CD4-positive, CD25-positive, alpha-beta regulatory T cell (primary cell): ENCODE measurements around the gene ARHGEF25. TPM values are rescaled to one million over a fixed set of nuclear protein-coding genes. Genes with fewer than 3 reads are reported as not detected.
"Not testable (repeated sequence)": the region's sequence is repeated elsewhere in the genome, so short reads cannot be mapped to it uniquely, and the experiment has no call there.

Experiments used
- ATAC-seq, 2 donors: fragments of 150-1000 bp; cut with Tn5 transposase; one replicate each; pipeline ENCODE4 v1.10.0; 2021; ENCODE audit warnings: low read depth in 2 of 2, moderate number of reproducible peaks in 2 of 2, moderate library complexity in 1 of 2
- DNase-seq, 3 donors: peaks; one replicate each; pipeline versions ENCODE4 v3.0.0 to v3.0.0-alpha.2; 2012 to 2022; ENCODE audit warnings: mixed read lengths in 1 of 3
- H3K27ac ChIP-seq: one replicate; pipeline ENCODE4 v1.7.0; 2013; ENCODE audit warnings: mild to moderate bottlenecking, low read length; ENCODE audit not compliant: insufficient read depth, poor library complexity, severe bottlenecking
- H3K27me3 ChIP-seq: one replicate; pipeline ENCODE4 v1.7.0; 2013; ENCODE audit warnings: low read length; ENCODE audit not compliant: control insufficient read depth, insufficient read depth
- H3K36me3 ChIP-seq: one replicate; pipeline ENCODE4 v1.7.0; 2013; ENCODE audit warnings: mild to moderate bottlenecking, low read length, moderate library complexity; ENCODE audit not compliant: control insufficient read depth, insufficient read depth
- H3K4me1 ChIP-seq: 2 replicates; pipeline ENCODE4 v1.7.0; 2013; ENCODE audit warnings: mild to moderate bottlenecking, low read length; ENCODE audit not compliant: insufficient read depth, control insufficient read depth, poor library complexity, severe bottlenecking
- H3K4me3 ChIP-seq: one replicate; pipeline ENCODE4 v1.7.0; 2013; ENCODE audit warnings: low read depth, mild to moderate bottlenecking, low read length, moderate library complexity
- H3K9me3 ChIP-seq, 2 experiments: 1 replicate in 1 of 2; 2 replicates in 1 of 2; pipeline ENCODE4 v1.7.0; 2013; ENCODE audit warnings: low read length in 2 of 2, mild to moderate bottlenecking in 1 of 2, moderate library complexity in 1 of 2; ENCODE audit not compliant: control insufficient read depth in 2 of 2
- H3K27ac Mint-ChIP-seq, 3 donors: one replicate each; pipeline ENCODE4 v1.8.0; 2020 to 2022; ENCODE audit warnings: mild to moderate bottlenecking in 3 of 3, mixed read lengths in 3 of 3, moderate library complexity in 2 of 3
- H3K27me3 Mint-ChIP-seq: one replicate; pipeline ENCODE4 v1.8.0; 2022; ENCODE audit warnings: mild to moderate bottlenecking, mixed read lengths
- H3K36me3 Mint-ChIP-seq: one replicate; pipeline ENCODE4 v1.8.0; 2020; ENCODE audit warnings: mixed read lengths
- H3K4me1 Mint-ChIP-seq, 4 donors: one replicate each; pipeline ENCODE4 v1.8.0; 2020 to 2022; ENCODE audit warnings: mixed read lengths in 4 of 4, mild to moderate bottlenecking in 1 of 4
- H3K4me3 Mint-ChIP-seq, 4 donors: one replicate each; pipeline ENCODE4 v1.8.0; 2020 to 2022; ENCODE audit warnings: mild to moderate bottlenecking in 4 of 4, mixed read lengths in 4 of 4, moderate library complexity in 3 of 4
- H3K9me3 Mint-ChIP-seq, 7 donors: one replicate each; pipeline ENCODE4 v1.8.0; 2020 to 2022; ENCODE audit warnings: mixed read lengths in 7 of 7, mild to moderate bottlenecking in 3 of 7, moderate library complexity in 2 of 7
- polyA plus RNA-seq, 4 donors: library from polyadenylated mRNA; unstranded; fragments of 300-500 nt; fragmentation: Illumina TruSeq; gene quantifications; one replicate each; pipeline ENCODE4 v1.2.3, GENCODE V29; 2021
- total RNA-seq: library from RNA; stranded (reverse); gene quantifications from one replicate; pipeline ENCODE4 v1.2.3, GENCODE V29; 2022

Gene ARHGEF25
- total and polyA plus RNA-seq, 5 donors from 2014 or later = 0.64 TPM; not detected in 4

DNA sequence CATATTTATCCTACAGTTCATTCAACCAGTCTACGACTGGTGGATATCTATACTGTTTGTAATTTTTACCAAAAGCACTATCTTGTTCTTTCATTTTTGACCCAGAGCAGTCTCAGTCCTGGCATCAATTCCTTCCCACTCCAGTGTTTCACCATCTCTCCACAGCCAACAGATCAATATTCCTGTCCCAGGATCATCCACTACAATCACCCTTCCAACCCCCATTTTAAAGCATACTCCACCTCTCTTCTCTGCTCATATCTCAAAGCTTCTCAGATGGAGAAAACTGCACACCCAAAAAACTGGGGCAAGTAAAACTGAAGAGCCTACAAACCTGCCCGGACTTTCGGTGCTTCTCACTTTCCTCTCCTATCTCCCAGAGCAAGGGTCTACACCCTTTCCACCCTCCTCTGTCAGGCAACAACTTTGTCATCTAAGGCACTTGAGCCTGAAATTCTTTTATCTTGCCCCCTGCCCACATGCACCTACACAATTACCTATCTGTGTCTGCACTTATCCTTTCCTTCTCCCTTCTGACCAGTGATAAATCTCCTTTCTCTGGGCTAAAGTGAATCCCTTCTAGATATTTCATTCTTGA lies 24.3 kb upstream of the ARHGEF25 start:
- no peak overlapping the region for H3K27ac ChIP-seq
- Mint-ChIP-seq H3K27me3 (peaks cover 12% of the 10 kb centered on the region), H3K4me1 (peaks cover 7 to 21% (median 15%) of the 10 kb centered on the region in 4 donors), H3K36me3 (no peaks in the 10 kb centered on the region), H3K4me3 (no peak overlapping the region), H3K9me3 (peaks cover 0 to 1% (median 0%) of the 10 kb centered on the region in 7 donors), H3K27ac (no peak overlapping the region)
- ATAC-seq = no peak
- no peaks in the 10 kb centered on the region for H3K9me3 ChIP-seq
- no peaks in the 10 kb centered on the region for H3K36me3 ChIP-seq
- DNase-seq = no peak
- peaks cover 14% of the 10 kb centered on the region for H3K27me3 ChIP-seq
- H3K4me3 ChIP-seq = no peak overlapping the region
- H3K4me1 ChIP-seq = peaks cover 23% of the 10 kb centered on the region

DNA sequence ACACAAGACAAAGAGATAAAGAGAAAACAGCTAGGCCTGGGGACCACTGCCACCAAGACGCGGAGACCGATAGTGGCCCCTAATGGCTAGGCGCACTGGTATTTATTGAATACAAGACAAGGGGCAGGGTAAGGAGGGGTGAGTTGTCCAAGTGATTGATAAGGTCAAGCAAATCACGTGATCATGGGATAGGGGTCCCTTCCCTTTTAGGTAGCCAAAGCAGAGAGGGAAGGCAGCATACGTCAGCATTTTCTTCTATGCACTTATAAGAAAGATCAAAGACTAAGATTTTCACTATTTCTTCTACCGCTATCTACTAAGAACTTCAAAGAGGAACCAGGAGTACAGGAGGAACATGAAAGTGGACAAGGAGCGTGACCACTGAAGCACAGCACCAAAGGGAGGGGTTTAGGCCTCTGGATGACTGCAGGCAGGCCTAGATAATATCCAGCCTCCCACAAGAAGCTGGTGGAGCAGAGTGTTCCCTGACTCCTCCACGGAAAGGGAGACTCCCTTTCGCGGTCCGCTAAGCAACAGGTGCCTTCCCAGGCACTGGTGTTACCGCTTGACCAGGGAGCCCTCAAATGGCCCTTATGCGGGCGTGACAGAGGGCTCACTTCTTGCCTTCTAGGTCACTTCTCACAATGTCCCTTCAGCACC lies 22.2 kb upstream of the ARHGEF25 start:
- not testable (repeated sequence) for H3K27me3 Mint-ChIP-seq, H3K9me3 ChIP-seq, H3K27ac ChIP-seq, H3K36me3 ChIP-seq, H3K9me3 Mint-ChIP-seq, H3K4me3 Mint-ChIP-seq, ATAC-seq, H3K4me3 ChIP-seq, H3K27ac Mint-ChIP-seq, DNase-seq, H3K36me3 Mint-ChIP-seq
- Histone ChIP-seq H3K27me3 (peaks cover 12% of the 10 kb centered on the region), H3K4me1 (peaks cover 35% of the 10 kb centered on the region)
- peaks cover 13 to 33% (median 25%) of the 10 kb centered on the region in 4 donors for H3K4me1 Mint-ChIP-seq

- H3K4me3 Mint-ChIP-seq = peak overlapping the region; percentile 90 to 97 (median 94)
- H3K27me3 Mint-ChIP-seq = no peaks in the 10 kb centered on the region
- peaks cover 3% of the 10 kb centered on the region for H3K36me3 Mint-ChIP-seq
- H3K4me1 Mint-ChIP-seq = peaks cover 13 to 35% (median 27%) of the 10 kb centered on the region in 4 donors
- DNase-seq (no peak), ATAC-seq (no peak)
- H3K9me3 Mint-ChIP-seq = peaks cover 0 to 1% (median 0%) of the 10 kb centered on the region in 7 donors
- peak overlapping the region; percentile 38 to 94 (median 92) for H3K27ac Mint-ChIP-seq
- Histone ChIP-seq H3K27me3 (peaks cover 12% of the 10 kb centered on the region), H3K4me1 (peaks cover 35% of the 10 kb centered on the region), H3K4me3 (peak overlapping the region; percentile 83), H3K36me3 (peaks cover 17% of the 10 kb centered on the region), H3K27ac (peak overlapping the region; percentile 74), H3K9me3 (no peaks in the 10 kb centered on the region)
These were observed 20.8 kb upstream of the ARHGEF25 start for GRCh38 chr12:57590479-57590863.

DNA sequence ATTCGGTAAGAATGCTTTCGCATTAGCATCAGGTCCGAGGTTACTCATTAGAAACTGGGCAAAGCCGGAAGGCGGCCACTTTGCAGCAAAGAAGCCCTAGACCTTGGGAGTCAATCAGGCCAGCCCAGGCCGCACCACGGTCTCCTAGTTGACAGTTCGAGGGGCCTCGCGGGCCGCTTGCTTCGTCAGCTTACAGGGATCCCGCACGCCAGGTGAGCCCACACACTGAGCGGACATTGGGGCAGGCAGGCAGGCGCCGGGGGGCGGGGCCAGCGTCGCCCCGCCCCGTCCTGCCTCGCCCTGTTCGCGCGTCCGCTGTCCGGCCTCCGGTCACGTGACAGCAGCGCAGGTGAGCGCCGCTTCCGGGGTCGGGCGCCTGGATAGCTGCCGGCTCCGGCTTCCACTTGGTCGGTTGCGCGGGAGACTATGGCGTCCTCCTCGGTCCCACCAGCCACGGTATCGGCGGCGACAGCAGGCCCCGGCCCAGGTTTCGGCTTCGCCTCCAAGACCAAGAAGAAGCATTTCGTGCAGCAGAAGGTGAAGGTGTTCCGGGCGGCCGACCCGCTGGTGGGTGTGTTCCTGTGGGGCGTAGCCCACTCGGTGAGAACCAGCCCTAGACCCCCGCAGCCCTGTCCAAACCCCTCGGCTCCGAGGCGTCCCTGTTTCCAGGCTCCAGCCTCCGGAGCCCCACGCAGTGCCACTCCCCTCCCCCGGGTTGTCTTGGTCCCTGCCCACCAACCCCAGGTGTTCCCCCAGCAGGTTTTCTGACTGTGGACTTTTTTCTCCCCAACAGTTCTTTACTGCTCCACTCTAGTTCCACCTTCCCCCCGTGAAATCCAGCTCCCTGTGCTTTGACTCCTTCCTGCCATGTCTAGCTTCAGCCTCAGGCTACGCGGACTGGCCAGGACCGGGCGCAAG lies 20.1 kb upstream of the ARHGEF25 start, which contains the start of gene PIP4K2C:
Gene PIP4K2C (plus strand): TSS at position 329 of the 918 bp plus-strand sequence. CDS start 98 bp downstream, at position 427.
- peaks cover 10% of the 10 kb centered on the region for H3K27me3 ChIP-seq

DNA sequence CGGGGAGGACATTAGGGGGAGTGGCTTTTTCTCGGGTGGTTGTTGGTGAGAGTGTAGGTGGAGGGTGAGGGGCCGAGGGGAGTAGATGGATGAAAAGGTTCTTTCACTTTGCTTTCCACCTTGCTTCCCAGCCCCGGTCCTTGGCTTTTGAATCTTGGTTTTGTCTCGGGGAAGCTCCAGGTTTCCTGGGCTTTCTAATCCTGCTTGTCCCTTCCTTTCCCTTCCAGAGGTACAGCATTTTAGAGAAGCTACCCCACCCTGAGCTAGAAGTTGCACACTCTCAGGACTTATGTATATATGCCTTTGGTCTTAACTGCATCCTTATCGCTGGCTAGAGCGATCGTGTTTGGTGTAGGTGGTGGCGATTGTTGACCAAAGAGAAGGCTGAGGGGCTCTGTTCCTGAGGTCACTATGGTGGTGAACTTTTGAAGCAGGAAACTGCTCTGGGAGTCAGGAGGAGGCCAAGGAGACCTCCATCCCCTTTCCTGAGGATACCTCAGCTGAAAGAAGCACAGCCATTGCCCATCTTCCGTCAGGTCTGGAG lies 19.4 kb upstream of the ARHGEF25 start:
- ATAC-seq (no peak), DNase-seq (no peak)
- H3K36me3 Mint-ChIP-seq = peaks cover 11% of the 10 kb centered on the region
- H3K9me3 ChIP-seq = no peaks in the 10 kb centered on the region
- no peaks in the 10 kb centered on the region for H3K27me3 Mint-ChIP-seq
- H3K9me3 Mint-ChIP-seq = peaks cover 0 to 1% (median 0%) of the 10 kb centered on the region in 7 donors
- peak overlapping the region; percentile 92 to 96 (median 94) for H3K27ac Mint-ChIP-seq
- peaks cover 31% of the 10 kb centered on the region for H3K36me3 ChIP-seq
- H3K4me3 ChIP-seq = peak overlapping the region; percentile 75
- H3K4me1 Mint-ChIP-seq = peaks cover 13 to 35% (median 27%) of the 10 kb centered on the region in 4 donors
- H3K27me3 ChIP-seq = peaks cover 7% of the 10 kb centered on the region
- H3K4me1 ChIP-seq = peaks cover 35% of the 10 kb centered on the region
- H3K27ac ChIP-seq = peak overlapping the region; percentile 74
- peak overlapping the region; percentile 90 to 97 (median 94) for H3K4me3 Mint-ChIP-seq

More for the DNA sequence above, 20.1 kb upstream of the ARHGEF25 start, which contains the start of gene PIP4K2C:
- Mint-ChIP-seq H3K4me3 (peak within 1 kb of the TSS; percentile 90 to 97 (median 94)), H3K36me3 (peaks cover 7% of the 10 kb centered on the region), H3K27ac (peak within 1 kb of the TSS; percentile 92 to 96 (median 94)), H3K9me3 (peaks cover 0 to 1% (median 0%) of the 10 kb centered on the region in 7 donors), H3K4me1 (peaks cover 13 to 35% (median 27%) of the 10 kb centered on the region in 4 donors), H3K27me3 (no peaks in the 10 kb centered on the region)
- peak; percentile 76 to 89 (median 79) for DNase-seq
- peak within 1 kb of the TSS; percentile 74 for H3K27ac ChIP-seq
- H3K36me3 ChIP-seq = peaks cover 24% of the 10 kb centered on the region
- ATAC-seq = peak; percentile 85 to 93
- peak within 1 kb of the TSS; percentile 83 for H3K4me3 ChIP-seq
- H3K9me3 ChIP-seq = no peaks in the 10 kb centered on the region
- peaks cover 35% of the 10 kb centered on the region for H3K4me1 ChIP-seq

GRCh38 chr12:57592551-57593165 lies 18.6 kb upstream of the ARHGEF25 start:
- Histone ChIP-seq H3K4me1 (peaks cover 35% of the 10 kb centered on the region), H3K27ac (no peak overlapping the region), H3K4me3 (peak overlapping the region; percentile 75), H3K9me3 (no peaks in the 10 kb centered on the region), H3K36me3 (peaks cover 36% of the 10 kb centered on the region), H3K27me3 (peaks cover 6% of the 10 kb centered on the region)
- ATAC-seq (no peak), DNase-seq (no peak)
- Mint-ChIP-seq H3K27me3 (no peaks in the 10 kb centered on the region), H3K27ac (peak overlapping the region in 2 of 3 donors; percentile 43 to 92), H3K9me3 (peaks cover 0 to 1% (median 0%) of the 10 kb centered on the region in 7 donors), H3K4me1 (peaks cover 13 to 35% (median 28%) of the 10 kb centered on the region in 4 donors), H3K36me3 (peaks cover 19% of the 10 kb centered on the region), H3K4me3 (peak overlapping the region; percentile 90 to 97 (median 94))
